WTC11 (cell line): ENCODE results near the gene KAT7. TPM values are rescaled to one million over a fixed set of nuclear protein-coding genes. Genes with fewer than 3 reads are reported as not detected.
A peak's percentile ranks its signal among the peaks of the same experiment; 100 is the strongest.

Experiments
- ATAC-seq: fragments of 200-7000 bp; cut with Tn5 transposase; 2 replicates; pipeline ENCODE4 v1.10.0; 2021; ENCODE audit warnings: mild to moderate bottlenecking, moderate library complexity
- CTCF ChIA-PET: fragments of 300-600 bp; sonication (Branson Sonifier 250); formaldehyde crosslinking; loops from one replicate; lab custom pipeline; 2021; ENCODE audit warnings: antibody characterized with exemption; lab: Charles Lee
- POLR2A ChIA-PET: fragments of 350-600 bp; sonication (Branson Sonifier 250); formaldehyde crosslinking; loops from one replicate; lab custom pipeline; 2021; ENCODE audit warnings: antibody characterized with exemption; lab: Charles Lee
- DNase-seq: peaks from one replicate; pipeline ENCODE4 v3.0.0; 2021; ENCODE audit warnings: low spot score
- H3K27ac Mint-ChIP-seq: 2 replicates; pipeline ENCODE4 v1.8.0; 2021; ENCODE audit warnings: mixed read lengths
- H3K27me3 Mint-ChIP-seq: 2 replicates; pipeline ENCODE4 v1.8.0; 2021; ENCODE audit warnings: low read depth, mild to moderate bottlenecking, moderate library complexity, mixed read lengths
- H3K36me3 Mint-ChIP-seq: 2 replicates; pipeline ENCODE4 v1.8.0; 2021; ENCODE audit warnings: mixed read lengths
- H3K4me1 Mint-ChIP-seq: 2 replicates; pipeline ENCODE4 v1.8.0; 2022; ENCODE audit warnings: mixed read lengths
- H3K4me3 Mint-ChIP-seq: 2 replicates; pipeline ENCODE4 v1.8.0; 2021; ENCODE audit warnings: mild to moderate bottlenecking, moderate library complexity, mixed read lengths
- H3K9me3 Mint-ChIP-seq: 2 replicates; pipeline ENCODE4 v1.8.0; 2021; ENCODE audit warnings: mixed read lengths
- ATF1 ChIP-seq: sonication (generic); formaldehyde crosslinking; IDR thresholded peaks from 2 replicates; pipeline ENCODE4 v1.8.1; 2023; ENCODE audit warnings: mild to moderate bottlenecking, moderate library complexity, missing genetic modification reagents
- CBFB ChIP-seq: sonication (generic); formaldehyde crosslinking; IDR thresholded peaks from 2 replicates; pipeline ENCODE4 v1.8.1; 2022; ENCODE audit warnings: mild to moderate bottlenecking, low read depth, missing genetic modification reagents
- CTCF ChIP-seq: fragments of 200-600 bp; IDR thresholded peaks from 2 replicates; pipeline ENCODE4 v1.8.0; 2022; ENCODE audit warnings: antibody characterized with exemption
- E2F5 ChIP-seq: sonication (generic); formaldehyde crosslinking; IDR thresholded peaks from 2 replicates; pipeline ENCODE4 v1.8.1; 2022; ENCODE audit warnings: mild to moderate bottlenecking, moderate library complexity, missing genetic modification reagents
- IRF1 ChIP-seq: sonication (generic); formaldehyde crosslinking; IDR thresholded peaks from 2 replicates; pipeline ENCODE4 v1.8.0; 2023; ENCODE audit warnings: missing genetic modification reagents
- KAT7 ChIP-seq: sonication (generic); formaldehyde crosslinking; IDR thresholded peaks from 2 replicates; pipeline ENCODE4 v1.8.1; 2023; ENCODE audit warnings: missing genetic modification reagents, mild to moderate bottlenecking, borderline replicate concordance
- MXD4 ChIP-seq: fragments of 250-450 bp; sonication (Bioruptor Pico); IDR thresholded peaks from 2 replicates; pipeline ENCODE4 v1.8.0; 2021; ENCODE audit warnings: mild to moderate bottlenecking, moderate library complexity, borderline replicate concordance
- NFE2L1 ChIP-seq: sonication (generic); formaldehyde crosslinking; IDR thresholded peaks from 2 replicates; pipeline ENCODE4 v1.8.1; 2023; ENCODE audit warnings: missing genetic modification reagents
- NFYB ChIP-seq: sonication (generic); formaldehyde crosslinking; conservative IDR thresholded peaks from 2 replicates; pipeline ENCODE4 v1.8.0; 2022; ENCODE audit warnings: low read depth, missing genetic modification reagents
- PRDM15 ChIP-seq: sonication (generic); formaldehyde crosslinking; IDR thresholded peaks from 2 replicates; pipeline ENCODE4 v1.8.0; 2022; ENCODE audit warnings: missing genetic modification reagents
- RORB ChIP-seq: fragments of 250-450 bp; sonication (Bioruptor Pico); IDR thresholded peaks from 2 replicates; pipeline ENCODE4 v1.9.0; 2021; ENCODE audit warnings: mild to moderate bottlenecking
- STAT6 ChIP-seq: sonication (generic); formaldehyde crosslinking; conservative IDR thresholded peaks from 2 replicates; pipeline ENCODE4 v1.8.1; 2023; ENCODE audit warnings: mild to moderate bottlenecking, low read depth, missing genetic modification reagents, moderate library complexity
- ZNF425 ChIP-seq: fragments of 250-450 bp; sonication (Bioruptor Pico); conservative IDR thresholded peaks from 2 replicates; pipeline ENCODE4 v1.9.0; 2021; ENCODE audit warnings: mild to moderate bottlenecking
- ZNF671 ChIP-seq: fragments of 250-450 bp; sonication (Bioruptor Pico); IDR thresholded peaks from 2 replicates; pipeline ENCODE4 v1.8.0; 2021; ENCODE audit warnings: mild to moderate bottlenecking
- total RNA-seq: library from RNA; stranded (reverse); gene quantifications from 3 replicates; pipeline ENCODE4 v1.2.3, GENCODE V29; 2021

KAT7 gene
- total RNA-seq, 1 experiment from 2014 or later: 199 TPM

- Mint-ChIP-seq H3K27ac (no peak overlapping the region), H3K9me3 (peaks cover 3% of the 10 kb centered on the region; the same call in 1 of the 2 replicates), H3K27me3 (peaks cover 24% of the 10 kb centered on the region), H3K4me1 (peaks cover 43% of the 10 kb centered on the region), H3K36me3 (peaks cover 9% of the 10 kb centered on the region)
- ChIA-PET CTCF (interaction anchor here (1.0 to 3.1 kb wide), 6 partner anchors 11 to 234 kb away, joined by 3 to 22 read pairs (median 6); partner anchors contain the start of genes KAT7 and SLC35B1), POLR2A (interaction anchor here (0.6 to 2.5 kb wide), 3 partner anchors 26 to 54 kb away, joined by 5 to 12 read pairs (median 5); partner anchors contain the start of genes KAT7 and SLC35B1)
- DNase-seq (no peak), ATAC-seq (no peak)
- TF ChIP-seq ZNF425 (CRISPR knock-in tag) (no peak), NFE2L1 (no peak), ZNF671 (no peak), ATF1 (CRISPR knock-in tag) (no peak), RORB (CRISPR knock-in tag) (no peak), IRF1 (no peak), NFYB (CRISPR knock-in tag) (no peak), E2F5 (CRISPR knock-in tag) (no peak), STAT6 (CRISPR knock-in tag) (no peak)
- TF ChIP-seq, all 79 proteins: peak for 0
- H3K4me3 Mint-ChIP-seq: peak overlapping the region; percentile 93
These were observed 26.1 kb upstream of the KAT7 start for GRCh38 chr17:49762151-49762941.

- Mint-ChIP-seq H3K9me3 (peaks cover 3% of the 10 kb centered on the region; the same call in 1 of the 2 replicates), H3K27ac (peak within 1 kb of the TSS; percentile 74), H3K4me1 (peaks cover 39% of the 10 kb centered on the region), H3K27me3 (peaks cover 29% of the 10 kb centered on the region), H3K4me3 (peak within 1 kb of the TSS; percentile 93), H3K36me3 (no peaks in the 10 kb centered on the region)
- ChIA-PET POLR2A (interaction anchor here (0.6 to 2.5 kb wide), 14 partner anchors 8 to 634 kb away, joined by 3 to 13 read pairs (median 4); partner anchors contain the start of genes KAT7 and SLC35B1), CTCF (interaction anchor here (0.6 to 3.1 kb wide), 19 partner anchors 8 to 305 kb away, joined by 3 to 22 read pairs (median 4); partner anchors contain the start of genes KAT7, SLC35B1 and SPOP)
- ATAC-seq (peak; percentile 98), DNase-seq (peak; percentile 98)
- TF ChIP-seq CTCF (no peak), ZNF425 (CRISPR knock-in tag) (no peak), CBFB (CRISPR knock-in tag) (no peak), KAT7 (CRISPR knock-in tag) (peak; percentile 46; the same call in 1 of the 2 replicates), PRDM15 (CRISPR knock-in tag) (0 out of 2 replicates have a peak, but pooled peaks have one; percentile 2), MXD4 (no peak)
These were observed 24.5 kb upstream of the KAT7 start, which contains the start of gene FAM117A for GRCh38 chr17:49763735-49764558. FAM117A (minus strand) TSS chr17:49764131; CDS start chr17:49764087, 44 bp downstream.
